Activated CD4-positive, alpha-beta memory T cell treated with anti-CD3 and anti-CD28 coated beads, Interleukin-2, amount 10 ng/mL, durations not matched to agents 7 days and 5 days (primary cell): ENCODE measurements around the gene OSBPL8. TPM values are rescaled to one million over a fixed set of nuclear protein-coding genes. Genes with fewer than 3 reads are reported as not detected.

Source experiments
- CTCF ChIA-PET: fragments of 350-600 bp; sonication (Branson Sonifier 250); formaldehyde crosslinking; loops from one replicate; lab custom pipeline; 2021; ENCODE audit warnings: antibody characterized with exemption, inconsistent platforms; lab: Charles Lee
- POLR2A ChIA-PET: fragments of 350-600 bp; sonication (Branson Sonifier 250); formaldehyde crosslinking; loops from one replicate; lab custom pipeline; 2021; ENCODE audit warnings: antibody characterized with exemption; lab: Charles Lee
- DNase-seq: peaks from one replicate; pipeline ENCODE4 v3.0.0-alpha.2; 2020
- H3K27ac Mint-ChIP-seq: one replicate; pipeline ENCODE4 v1.8.0; 2021; ENCODE audit warnings: mild to moderate bottlenecking, mixed read lengths
- H3K27me3 Mint-ChIP-seq: one replicate; pipeline ENCODE4 v1.8.0; 2021; ENCODE audit warnings: mixed read lengths
- H3K36me3 Mint-ChIP-seq: one replicate; pipeline ENCODE4 v1.8.0; 2021; ENCODE audit warnings: low read depth, mixed read lengths
- H3K4me1 Mint-ChIP-seq: one replicate; pipeline ENCODE4 v1.8.0; 2021; ENCODE audit warnings: mixed read lengths
- H3K4me3 Mint-ChIP-seq: one replicate; pipeline ENCODE4 v1.8.0; 2021; ENCODE audit warnings: mild to moderate bottlenecking, mixed read lengths
- H3K9me3 Mint-ChIP-seq: one replicate; pipeline ENCODE4 v1.8.0; 2021; ENCODE audit warnings: mixed read lengths
- total RNA-seq, 2 experiments: library from RNA; stranded (reverse); gene quantifications; one replicate each; pipeline ENCODE4 v1.2.3, GENCODE V29; 2021

OSBPL8 gene
- total RNA-seq, 2 experiments from 2014 or later, result 113 to 121 TPM

- ChIA-PET POLR2A (no interaction called here), CTCF (no interaction called here)
- Mint-ChIP-seq H3K27me3 (no peaks in the 10 kb centered on the region), H3K36me3 (peaks cover 38% of the 10 kb centered on the region), H3K27ac (no peak overlapping the region), H3K9me3 (no peaks in the 10 kb centered on the region), H3K4me3 (no peak overlapping the region), H3K4me1 (peaks cover 11% of the 10 kb centered on the region)
- no peak for DNase-seq
Measured at GRCh38 chr12:76450690-76451089, 108.9 kb downstream of the OSBPL8 start.

GRCh38 chr12:76449993-76450392 is 109.6 kb downstream of the OSBPL8 start:
- Mint-ChIP-seq H3K36me3 (peaks cover 43% of the 10 kb centered on the region), H3K9me3 (no peaks in the 10 kb centered on the region), H3K27me3 (no peaks in the 10 kb centered on the region), H3K27ac (no peak overlapping the region), H3K4me1 (peaks cover 16% of the 10 kb centered on the region), H3K4me3 (no peak overlapping the region)
- ChIA-PET CTCF (no interaction called here), POLR2A (no interaction called here)
- no peak for DNase-seq

- peaks cover 17% of the 10 kb centered on the region for H3K4me1 Mint-ChIP-seq
- DNase-seq, result no peak
- CTCF ChIA-PET, result no interaction called here
Measured at GRCh38 chr12:76449583-76449982, 110.0 kb downstream of the OSBPL8 start.

GRCh38 chr12:76449016-76449415 is 110.6 kb downstream of the OSBPL8 start:
- POLR2A ChIA-PET, result no interaction called here
- no peak overlapping the region for H3K27ac Mint-ChIP-seq

More at GRCh38 chr12:76449583-76449982, 110.0 kb downstream of the OSBPL8 start:
- H3K36me3 Mint-ChIP-seq, result peaks cover 45% of the 10 kb centered on the region
- H3K9me3 Mint-ChIP-seq, result no peaks in the 10 kb centered on the region
- POLR2A ChIA-PET, result no interaction called here
- H3K4me3 Mint-ChIP-seq, result no peak overlapping the region
- no peak overlapping the region for H3K27ac Mint-ChIP-seq
- H3K27me3 Mint-ChIP-seq, result no peaks in the 10 kb centered on the region

GRCh38 chr12:76446090-76446489 is 113.5 kb downstream of the OSBPL8 start:
- H3K27me3 Mint-ChIP-seq, result no peaks in the 10 kb centered on the region
- no peaks in the 10 kb centered on the region for H3K9me3 Mint-ChIP-seq
- ChIA-PET CTCF (no interaction called here), POLR2A (no interaction called here)
- H3K36me3 Mint-ChIP-seq, result peaks cover 36% of the 10 kb centered on the region
- no peak overlapping the region for H3K4me3 Mint-ChIP-seq
- no peak overlapping the region for H3K27ac Mint-ChIP-seq
- peaks cover 22% of the 10 kb centered on the region for H3K4me1 Mint-ChIP-seq
- DNase-seq, result no peak

More at GRCh38 chr12:76449016-76449415, 110.6 kb downstream of the OSBPL8 start:
- Mint-ChIP-seq H3K4me3 (no peak overlapping the region), H3K36me3 (peaks cover 45% of the 10 kb centered on the region), H3K9me3 (no peaks in the 10 kb centered on the region), H3K4me1 (peaks cover 22% of the 10 kb centered on the region), H3K27me3 (no peaks in the 10 kb centered on the region)
- no peak for DNase-seq
- CTCF ChIA-PET, result no interaction called here

GRCh38 chr12:76445462-76445861 is 114.1 kb downstream of the OSBPL8 start:
- CTCF ChIA-PET, result no interaction called here
- Mint-ChIP-seq H3K27me3 (no peaks in the 10 kb centered on the region), H3K36me3 (peaks cover 36% of the 10 kb centered on the region), H3K27ac (no peak overlapping the region), H3K9me3 (no peaks in the 10 kb centered on the region), H3K4me3 (no peak overlapping the region), H3K4me1 (peaks cover 18% of the 10 kb centered on the region)
- DNase-seq, result no peak
- POLR2A ChIA-PET, result no interaction called here

- Mint-ChIP-seq H3K36me3 (peaks cover 29% of the 10 kb centered on the region), H3K9me3 (no peaks in the 10 kb centered on the region), H3K4me1 (peaks cover 18% of the 10 kb centered on the region), H3K27ac (no peak overlapping the region), H3K4me3 (no peak overlapping the region), H3K27me3 (no peaks in the 10 kb centered on the region)
- no peak for DNase-seq
- ChIA-PET CTCF (no interaction called here), POLR2A (interaction anchor here (1.2 kb wide), 1 partner anchor 12 kb away, joined by 3 read pairs; no protein-coding TSS in a partner anchor)
Measured at GRCh38 chr12:76444408-76444984, 115.1 kb downstream of the OSBPL8 start.

- H3K36me3 Mint-ChIP-seq, result peaks cover 30% of the 10 kb centered on the region
- no peak for DNase-seq
- H3K4me3 Mint-ChIP-seq, result no peak overlapping the region
- POLR2A ChIA-PET, result no interaction called here
- CTCF ChIA-PET, result no interaction called here
- peaks cover 3% of the 10 kb centered on the region for H3K9me3 Mint-ChIP-seq
- H3K27ac Mint-ChIP-seq, result no peak overlapping the region
- H3K27me3 Mint-ChIP-seq, result no peaks in the 10 kb centered on the region
- H3K4me1 Mint-ChIP-seq, result peaks cover 16% of the 10 kb centered on the region
Measured at GRCh38 chr12:76441016-76441415, 118.6 kb downstream of the OSBPL8 start.

GRCh38 chr12:76432733-76433132 is 126.8 kb downstream of the OSBPL8 start:
- H3K36me3 Mint-ChIP-seq, result peaks cover 55% of the 10 kb centered on the region

GRCh38 chr12:76428117-76428516 is 131.5 kb downstream of the OSBPL8 start:
- Mint-ChIP-seq H3K27ac (no peak overlapping the region), H3K4me3 (no peak overlapping the region), H3K27me3 (no peaks in the 10 kb centered on the region), H3K9me3 (peaks cover 41% of the 10 kb centered on the region), H3K4me1 (no peaks in the 10 kb centered on the region), H3K36me3 (peaks cover 59% of the 10 kb centered on the region)
- DNase-seq, result no peak
- ChIA-PET POLR2A (no interaction called here), CTCF (no interaction called here)

More at GRCh38 chr12:76432733-76433132, 126.8 kb downstream of the OSBPL8 start:
- Mint-ChIP-seq H3K4me3 (no peak overlapping the region), H3K27me3 (no peaks in the 10 kb centered on the region), H3K27ac (no peak overlapping the region), H3K9me3 (peaks cover 28% of the 10 kb centered on the region), H3K4me1 (no peaks in the 10 kb centered on the region)
- ChIA-PET POLR2A (no interaction called here), CTCF (no interaction called here)
- no peak for DNase-seq

GRCh38 chr12:76426160-76426559 is 133.4 kb downstream of the OSBPL8 start:
- Mint-ChIP-seq H3K36me3 (peaks cover 41% of the 10 kb centered on the region), H3K4me1 (no peaks in the 10 kb centered on the region), H3K9me3 (peaks cover 30% of the 10 kb centered on the region), H3K27ac (no peak overlapping the region), H3K27me3 (no peaks in the 10 kb centered on the region), H3K4me3 (no peak overlapping the region)
- ChIA-PET CTCF (no interaction called here), POLR2A (no interaction called here)
- DNase-seq, result no peak

- ChIA-PET CTCF (no interaction called here), POLR2A (no interaction called here)
- peaks cover 29% of the 10 kb centered on the region for H3K36me3 Mint-ChIP-seq
Measured at GRCh38 chr12:76424941-76425340, 134.6 kb downstream of the OSBPL8 start.

GRCh38 chr12:76422543-76423438 is 136.8 kb downstream of the OSBPL8 start:
- CTCF ChIA-PET, result interaction anchor here (1.5 kb wide), 1 partner anchor 14 kb away, joined by 3 read pairs; no protein-coding TSS in a partner anchor
- Mint-ChIP-seq H3K27ac (no peak overlapping the region), H3K36me3 (peaks cover 26% of the 10 kb centered on the region), H3K9me3 (peaks cover 23% of the 10 kb centered on the region), H3K27me3 (no peaks in the 10 kb centered on the region), H3K4me3 (no peak overlapping the region), H3K4me1 (peaks cover 4% of the 10 kb centered on the region)
- POLR2A ChIA-PET, result no interaction called here
- no peak for DNase-seq

More at GRCh38 chr12:76424941-76425340, 134.6 kb downstream of the OSBPL8 start:
- Mint-ChIP-seq H3K27ac (no peak overlapping the region), H3K27me3 (no peaks in the 10 kb centered on the region), H3K4me3 (no peak overlapping the region), H3K4me1 (peaks cover 2% of the 10 kb centered on the region), H3K9me3 (peaks cover 23% of the 10 kb centered on the region)
- DNase-seq, result no peak
